HEK293 (cell line): ENCODE results near the gene TARDBP.
"Not testable (repeated sequence)": the region's sequence is repeated elsewhere in the genome, so short reads cannot be mapped to it uniquely, and the experiment has no call there.

Experiments used
- CTCF ChIA-PET: fragments of 350-600 bp; formaldehyde crosslinking; extraction: SDS; loops from one replicate; lab custom pipeline; 2021; ENCODE audit warnings: antibody characterized with exemption; lab: Yijun Ruan, JAX
- POLR2A ChIA-PET: fragments of 300-600 bp; formaldehyde crosslinking; extraction: SDS; loops from one replicate; lab custom pipeline; 2020; ENCODE audit warnings: antibody characterized with exemption, inconsistent platforms; lab: Yijun Ruan, JAX
- H3K27ac ChIP-seq: fragments of 200-500 bp; sonication (Bioruptor generic); 2 replicates; pipeline ENCODE4 v1.5.1; 2014; ENCODE audit warnings: low read depth, low read length, control low read depth, inconsistent platforms; ENCODE audit errors: extremely low read depth
- H3K36me3 ChIP-seq, 2 experiments: fragments of 200-500 bp in 1 of 2; sonication (Bioruptor generic) in 1 of 2; 1 replicate in 1 of 2; 2 replicates in 1 of 2; pipeline ENCODE4 v1.5.1; 2014 to 2017; ENCODE audit warnings: inconsistent platforms in 2 of 2, low read length in 2 of 2; ENCODE audit not compliant: control insufficient read depth in 2 of 2, insufficient read depth in 1 of 2
- H3K4me1 ChIP-seq: fragments of 200-500 bp; sonication (Bioruptor generic); 2 replicates; pipeline ENCODE4 v1.5.1; 2014; ENCODE audit warnings: mild to moderate bottlenecking, low read length, inconsistent platforms; ENCODE audit not compliant: control insufficient read depth, insufficient read depth
- H3K4me3 ChIP-seq: 2 replicates; pipeline ENCODE4 v1.5.1; 2011; ENCODE audit warnings: low read depth, mild to moderate bottlenecking, control low read depth, low read length, moderate library complexity
- H3K9me3 ChIP-seq: fragments of 200-500 bp; sonication (Bioruptor generic); 2 replicates; pipeline ENCODE4 v1.5.1; 2014; ENCODE audit warnings: low read depth, low read length, inconsistent platforms; ENCODE audit not compliant: control insufficient read depth, insufficient read depth
- EGR2 ChIP-seq: fragments of 450-650 bp; formaldehyde crosslinking; IDR thresholded peaks from 2 replicates; pipeline ENCODE4 v1.5.1; 2016; ENCODE audit warnings: low read depth, missing biosample characterization, missing genetic modification characterization
- OSR2 ChIP-seq: fragments of 450-650 bp; formaldehyde crosslinking; IDR thresholded peaks from 2 replicates; pipeline ENCODE4 v1.5.1; 2016; ENCODE audit warnings: missing biosample characterization, missing genetic modification characterization
- PRDM10 ChIP-seq: fragments of 450-650 bp; formaldehyde crosslinking; IDR thresholded peaks from 2 replicates; pipeline ENCODE4 v1.5.1; 2016; ENCODE audit warnings: missing biosample characterization, missing genetic modification characterization
- SETDB1 ChIP-seq: IDR thresholded peaks from one replicate; pipeline ENCODE4 v1.6.1; 2017; ENCODE audit warnings: mild to moderate bottlenecking, low read length, moderate library complexity, mixed read lengths; ENCODE audit not compliant: insufficient read length
- SP2 ChIP-seq: fragments of 450-650 bp; formaldehyde crosslinking; IDR thresholded peaks from 2 replicates; pipeline ENCODE4 v1.5.1; 2016; ENCODE audit warnings: missing biosample characterization, missing genetic modification characterization
- SP7 ChIP-seq: fragments of 450-650 bp; formaldehyde crosslinking; IDR thresholded peaks from 2 replicates; pipeline ENCODE4 v1.5.1; 2016; ENCODE audit warnings: missing biosample characterization, missing genetic modification characterization
- WT1 ChIP-seq: fragments of 450-650 bp; formaldehyde crosslinking; IDR thresholded peaks from 2 replicates; pipeline ENCODE4 v1.5.1; 2016; ENCODE audit warnings: missing biosample characterization, missing genetic modification characterization
- YY1 ChIP-seq: fragments of 450-650 bp; formaldehyde crosslinking; IDR thresholded peaks from 2 replicates; pipeline ENCODE4 v1.5.1; 2018; ENCODE audit warnings: missing biosample characterization, missing genetic modification characterization
- ZBTB48 ChIP-seq: fragments of 450-650 bp; formaldehyde crosslinking; IDR thresholded peaks from 2 replicates; pipeline ENCODE4 v1.5.1; 2016; ENCODE audit warnings: missing biosample characterization, missing genetic modification characterization
- ZFHX2 ChIP-seq: fragments of 450-650 bp; formaldehyde crosslinking; conservative IDR thresholded peaks from 2 replicates; pipeline ENCODE4 v1.5.1; 2016; ENCODE audit warnings: missing biosample characterization, missing genetic modification characterization
- ZNF155 ChIP-seq: fragments of 450-650 bp; formaldehyde crosslinking; IDR thresholded peaks from 2 replicates; pipeline ENCODE4 v1.5.1; 2016; ENCODE audit warnings: missing biosample characterization, missing genetic modification characterization
- ZNF175 ChIP-seq: fragments of 450-650 bp; formaldehyde crosslinking; IDR thresholded peaks from 2 replicates; pipeline ENCODE4 v1.5.1; 2016; ENCODE audit warnings: missing biosample characterization, missing genetic modification characterization
- ZNF202 ChIP-seq: fragments of 450-650 bp; formaldehyde crosslinking; IDR thresholded peaks from 2 replicates; pipeline ENCODE4 v1.5.1; 2016; ENCODE audit warnings: missing biosample characterization, missing genetic modification characterization, borderline replicate concordance
- ZNF223 ChIP-seq: fragments of 450-650 bp; formaldehyde crosslinking; IDR thresholded peaks from 2 replicates; pipeline ENCODE4 v1.5.1; 2016; ENCODE audit warnings: missing biosample characterization, missing genetic modification characterization
- ZNF404 ChIP-seq: fragments of 450-650 bp; formaldehyde crosslinking; IDR thresholded peaks from 2 replicates; pipeline ENCODE4 v1.5.1; 2017; ENCODE audit warnings: missing biosample characterization, missing genetic modification characterization
- ZNF555 ChIP-seq: fragments of 450-650 bp; formaldehyde crosslinking; conservative IDR thresholded peaks from 2 replicates; pipeline ENCODE4 v1.5.1; 2017; ENCODE audit warnings: missing biosample characterization, mild to moderate bottlenecking, missing genetic modification characterization, inconsistent platforms
- ZNF701 ChIP-seq: fragments of 450-650 bp; formaldehyde crosslinking; IDR thresholded peaks from 2 replicates; pipeline ENCODE4 v1.5.1; 2016; ENCODE audit warnings: missing biosample characterization, missing genetic modification characterization
- TF ChIP-seq, protein P1 (sequence below): fragments of 450-650 bp; formaldehyde crosslinking; IDR thresholded peaks from 2 replicates; pipeline ENCODE4 v1.5.1; 2016; ENCODE audit warnings: missing biosample characterization, missing genetic modification characterization
- TF ChIP-seq, protein P2 (sequence below): fragments of 450-650 bp; formaldehyde crosslinking; IDR thresholded peaks from 2 replicates; pipeline ENCODE4 v1.5.1; 2016; ENCODE audit warnings: missing biosample characterization, missing genetic modification characterization
- TF ChIP-seq, protein P3 (sequence below): fragments of 450-650 bp; formaldehyde crosslinking; IDR thresholded peaks from 2 replicates; pipeline ENCODE4 v1.5.1; 2016; ENCODE audit warnings: missing biosample characterization, missing genetic modification characterization

Gene TARDBP

GRCh38 chr1:10987840-10988417, 24.5 kb upstream of the TARDBP start (continued):
- no peak for TF ChIP-seq ZNF555 (tag by site-specific recombination)

GRCh38 chr1:10989095-10989494, 23.4 kb upstream of the TARDBP start:
- CTCF ChIA-PET, result no interaction called here
- H3K27ac ChIP-seq, result no peak overlapping the region
- H3K36me3 ChIP-seq, result no peaks in the 10 kb centered on the region
- H3K4me1 ChIP-seq, result no peaks in the 10 kb centered on the region; the same call in 1 of the 2 replicates
- POLR2A ChIA-PET, result no interaction called here
- H3K4me3 ChIP-seq, result no peak overlapping the region
- H3K9me3 ChIP-seq, result no peaks in the 10 kb centered on the region
- TF ChIP-seq, protein P1, sequence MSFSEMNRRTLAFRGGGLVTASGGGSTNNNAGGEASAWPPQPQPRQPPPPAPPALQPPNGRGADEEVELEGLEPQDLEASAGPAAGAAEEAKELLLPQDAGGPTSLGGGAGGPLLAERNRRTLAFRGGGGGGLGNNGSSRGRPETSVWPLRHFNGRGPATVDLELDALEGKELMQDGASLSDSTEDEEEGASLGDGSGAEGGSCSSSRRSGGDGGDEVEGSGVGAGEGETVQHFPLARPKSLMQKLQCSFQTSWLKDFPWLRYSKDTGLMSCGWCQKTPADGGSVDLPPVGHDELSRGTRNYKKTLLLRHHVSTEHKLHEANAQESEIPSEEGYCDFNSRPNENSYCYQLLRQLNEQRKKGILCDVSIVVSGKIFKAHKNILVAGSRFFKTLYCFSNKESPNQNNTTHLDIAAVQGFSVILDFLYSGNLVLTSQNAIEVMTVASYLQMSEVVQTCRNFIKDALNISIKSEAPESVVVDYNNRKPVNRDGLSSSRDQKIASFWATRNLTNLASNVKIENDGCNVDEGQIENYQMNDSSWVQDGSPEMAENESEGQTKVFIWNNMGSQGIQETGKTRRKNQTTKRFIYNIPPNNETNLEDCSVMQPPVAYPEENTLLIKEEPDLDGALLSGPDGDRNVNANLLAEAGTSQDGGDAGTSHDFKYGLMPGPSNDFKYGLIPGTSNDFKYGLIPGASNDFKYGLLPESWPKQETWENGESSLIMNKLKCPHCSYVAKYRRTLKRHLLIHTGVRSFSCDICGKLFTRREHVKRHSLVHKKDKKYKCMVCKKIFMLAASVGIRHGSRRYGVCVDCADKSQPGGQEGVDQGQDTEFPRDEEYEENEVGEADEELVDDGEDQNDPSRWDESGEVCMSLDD (tag by site-specific recombination), result no peak
- TF ChIP-seq ZNF701 (tag by site-specific recombination) (no peak), ZNF155 (no peak), ZNF555 (tag by site-specific recombination) (no peak), YY1 (tag by site-specific recombination) (no peak), ZNF223 (tag by site-specific recombination) (no peak), ZNF404 (no peak), ZNF175 (no peak), ZNF202 (tag by site-specific recombination) (no peak)

DNA sequence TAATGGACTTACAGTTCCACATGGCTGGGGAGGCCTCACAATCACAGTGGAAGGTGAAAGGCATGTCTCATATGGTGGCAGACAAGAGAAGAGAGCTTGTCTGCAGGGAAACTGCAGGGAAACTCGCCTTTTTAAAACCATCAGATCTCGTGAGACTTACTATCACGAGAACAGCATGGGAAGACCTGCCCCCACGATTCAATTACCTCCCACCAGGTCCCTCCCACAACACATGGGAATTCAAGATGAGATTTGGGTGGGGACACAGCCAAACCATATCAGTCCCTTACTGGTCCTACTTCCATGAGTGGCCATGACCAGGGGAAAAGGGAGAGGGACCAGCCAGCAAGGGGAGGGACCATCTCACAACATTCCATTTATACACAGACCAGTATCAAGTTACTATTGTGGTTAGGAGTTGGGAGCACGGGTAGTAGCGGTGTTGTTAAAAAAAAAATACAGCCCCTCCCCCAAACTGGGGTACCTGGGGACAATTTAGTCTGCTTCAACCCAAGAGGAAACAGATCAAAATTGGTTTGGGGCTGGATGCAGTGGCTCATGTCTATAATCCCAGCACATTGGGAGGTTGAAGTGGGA, 22.4 kb upstream of the TARDBP start:
- CTCF ChIA-PET, result interaction anchor here (0.6 kb wide), 1 partner anchor 25 kb away, joined by 4 read pairs; no protein-coding TSS in a partner anchor
- POLR2A ChIA-PET, H3K27ac ChIP-seq, H3K36me3 ChIP-seq, H3K9me3 ChIP-seq, H3K4me3 ChIP-seq, H3K4me1 ChIP-seq: not testable (repeated sequence)
- TF ChIP-seq ZBTB48 (peak; percentile 83), OSR2 (tag by site-specific recombination) (peak; percentile 76), WT1 (tag by site-specific recombination) (peak; percentile 82), PRDM10 (tag by site-specific recombination) (peak; percentile 59), SP7 (peak; percentile 33; the same call in 1 of the 2 replicates), SETDB1 (peak; percentile 38), EGR2 (tag by site-specific recombination) (peak; percentile 51; the same call in 1 of the 2 replicates), ZFHX2 (tag by site-specific recombination) (peak; percentile 56), SP2 (tag by site-specific recombination) (peak; percentile 45)
- TF ChIP-seq, protein P2, sequence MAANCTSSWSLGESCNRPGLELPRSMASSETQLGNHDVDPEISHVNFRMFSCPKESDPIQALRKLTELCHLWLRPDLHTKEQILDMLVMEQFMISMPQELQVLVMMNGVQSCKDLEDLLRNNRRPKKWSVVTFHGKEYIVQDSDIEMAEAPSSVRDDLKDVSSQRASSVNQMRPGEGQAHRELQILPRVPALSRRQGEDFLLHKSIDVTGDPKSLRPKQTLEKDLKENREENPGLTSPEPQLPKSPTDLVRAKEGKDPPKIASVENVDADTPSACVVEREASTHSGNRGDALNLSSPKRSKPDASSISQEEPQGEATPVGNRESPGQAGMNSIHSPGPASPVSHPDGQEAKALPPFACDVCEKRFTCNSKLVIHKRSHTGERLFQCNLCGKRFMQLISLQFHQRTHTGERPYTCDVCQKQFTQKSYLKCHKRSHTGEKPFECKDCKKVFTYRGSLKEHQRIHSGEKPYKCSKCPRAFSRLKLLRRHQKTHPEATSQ (tag by site-specific recombination), result 0 out of 2 replicates have a peak, but pooled peaks have one; percentile 45
- TF ChIP-seq, protein P3, sequence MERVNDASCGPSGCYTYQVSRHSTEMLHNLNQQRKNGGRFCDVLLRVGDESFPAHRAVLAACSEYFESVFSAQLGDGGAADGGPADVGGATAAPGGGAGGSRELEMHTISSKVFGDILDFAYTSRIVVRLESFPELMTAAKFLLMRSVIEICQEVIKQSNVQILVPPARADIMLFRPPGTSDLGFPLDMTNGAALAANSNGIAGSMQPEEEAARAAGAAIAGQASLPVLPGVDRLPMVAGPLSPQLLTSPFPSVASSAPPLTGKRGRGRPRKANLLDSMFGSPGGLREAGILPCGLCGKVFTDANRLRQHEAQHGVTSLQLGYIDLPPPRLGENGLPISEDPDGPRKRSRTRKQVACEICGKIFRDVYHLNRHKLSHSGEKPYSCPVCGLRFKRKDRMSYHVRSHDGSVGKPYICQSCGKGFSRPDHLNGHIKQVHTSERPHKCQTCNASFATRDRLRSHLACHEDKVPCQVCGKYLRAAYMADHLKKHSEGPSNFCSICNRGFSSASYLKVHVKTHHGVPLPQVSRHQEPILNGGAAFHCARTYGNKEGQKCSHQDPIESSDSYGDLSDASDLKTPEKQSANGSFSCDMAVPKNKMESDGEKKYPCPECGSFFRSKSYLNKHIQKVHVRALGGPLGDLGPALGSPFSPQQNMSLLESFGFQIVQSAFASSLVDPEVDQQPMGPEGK (tag by site-specific recombination), result peak; percentile 26; the same call in 1 of the 2 replicates
